Measurements from ENCODE around the gene GXYLT2.
A peak's percentile ranks its signal among the peaks of the same experiment; 100 is the strongest.

The GXYLT2 gene

GRCh38 chr3:72888546-72889309 is 882 bp downstream of the GXYLT2 start:
- DNase-seq (ENCODE audit: low spot score in 2 of 2) (no peak), ATAC-seq (ENCODE audit: low read depth) (no peak)
- Mint-ChIP-seq H3K9me3 (no peaks in the 10 kb centered on the region), H3K4me1 (peaks cover 7% of the 10 kb centered on the region), H3K27me3 (peaks cover 36% of the 10 kb centered on the region), H3K4me3 (peak overlapping the region; percentile 50), H3K36me3 (no peaks in the 10 kb centered on the region), H3K27ac (no peak overlapping the region)

GRCh38 chr3:72889310-72890165 is 1.7 kb downstream of the GXYLT2 start:
- H3K4me1 Mint-ChIP-seq: peaks cover 7% of the 10 kb centered on the region
- no peak for ATAC-seq (ENCODE audit: low read depth)
- no peak overlapping the region for H3K27ac Mint-ChIP-seq
- peaks cover 31% of the 10 kb centered on the region for H3K27me3 Mint-ChIP-seq
- H3K9me3 Mint-ChIP-seq: no peaks in the 10 kb centered on the region
- no peak for DNase-seq (ENCODE audit: low spot score in 2 of 2)
- no peaks in the 10 kb centered on the region for H3K36me3 Mint-ChIP-seq
- H3K4me3 Mint-ChIP-seq: no peak overlapping the region

- Mint-ChIP-seq H3K27ac (no peak overlapping the region), H3K27me3 (peaks cover 30% of the 10 kb centered on the region), H3K9me3 (no peaks in the 10 kb centered on the region), H3K4me1 (peaks cover 7% of the 10 kb centered on the region), H3K36me3 (no peaks in the 10 kb centered on the region), H3K4me3 (no peak overlapping the region)
- DNase-seq (ENCODE audit: low spot score in 2 of 2) (no peak), ATAC-seq (ENCODE audit: low read depth) (no peak)
Measured at GRCh38 chr3:72890166-72890925, 2.5 kb downstream of the GXYLT2 start.

- peaks cover 22% of the 10 kb centered on the region for H3K27me3 Mint-ChIP-seq
- H3K4me3 Mint-ChIP-seq: no peak overlapping the region
- H3K27ac Mint-ChIP-seq: no peak overlapping the region
- H3K9me3 Mint-ChIP-seq: no peaks in the 10 kb centered on the region
- no peaks in the 10 kb centered on the region for H3K36me3 Mint-ChIP-seq
- no peak for DNase-seq (ENCODE audit: low spot score in 2 of 2)
- H3K4me1 Mint-ChIP-seq: peaks cover 7% of the 10 kb centered on the region
- ATAC-seq (ENCODE audit: low read depth): no peak
Measured at GRCh38 chr3:72891053-72891855, 3.4 kb downstream of the GXYLT2 start.

- H3K36me3 Mint-ChIP-seq: no peaks in the 10 kb centered on the region
- DNase-seq (ENCODE audit: low spot score in 2 of 2): no peak
- no peak overlapping the region for H3K4me3 Mint-ChIP-seq
- H3K27me3 Mint-ChIP-seq: peaks cover 19% of the 10 kb centered on the region
- no peak for ATAC-seq (ENCODE audit: low read depth)
- no peak overlapping the region for H3K27ac Mint-ChIP-seq
- H3K9me3 Mint-ChIP-seq: no peaks in the 10 kb centered on the region
- peaks cover 6% of the 10 kb centered on the region for H3K4me1 Mint-ChIP-seq
Measured at GRCh38 chr3:72892081-72892775, 4.4 kb downstream of the GXYLT2 start.

- ATAC-seq (ENCODE audit: low read depth) (no peak), DNase-seq (ENCODE audit: low spot score in 2 of 2) (no peak)
- no peaks in the 10 kb centered on the region for H3K9me3 Mint-ChIP-seq
- no peaks in the 10 kb centered on the region for H3K4me1 Mint-ChIP-seq
- H3K27me3 Mint-ChIP-seq: peaks cover 13% of the 10 kb centered on the region
- H3K4me3 Mint-ChIP-seq: no peak overlapping the region
- no peak overlapping the region for H3K27ac Mint-ChIP-seq
- no peaks in the 10 kb centered on the region for H3K36me3 Mint-ChIP-seq
Measured at GRCh38 chr3:72892870-72893269, 5.0 kb downstream of the GXYLT2 start.

GRCh38 chr3:72894976-72895552 is 7.2 kb downstream of the GXYLT2 start:
- no peak for DNase-seq (ENCODE audit: low spot score in 2 of 2)
- no peaks in the 10 kb centered on the region for H3K36me3 Mint-ChIP-seq
- no peak for ATAC-seq (ENCODE audit: low read depth)
- H3K27ac Mint-ChIP-seq: no peak overlapping the region
- H3K27me3 Mint-ChIP-seq: peaks cover 10% of the 10 kb centered on the region
- H3K4me1 Mint-ChIP-seq: no peaks in the 10 kb centered on the region
- no peaks in the 10 kb centered on the region for H3K9me3 Mint-ChIP-seq
- no peak overlapping the region for H3K4me3 Mint-ChIP-seq

GRCh38 chr3:72896996-72897757 is 9.3 kb downstream of the GXYLT2 start:
- Mint-ChIP-seq H3K27ac (no peak overlapping the region), H3K4me1 (no peaks in the 10 kb centered on the region), H3K36me3 (no peaks in the 10 kb centered on the region), H3K4me3 (no peak overlapping the region), H3K27me3 (peaks cover 7% of the 10 kb centered on the region), H3K9me3 (peaks cover 1% of the 10 kb centered on the region)
- DNase-seq (ENCODE audit: low spot score in 2 of 2): no peak
- no peak for ATAC-seq (ENCODE audit: low read depth)

GRCh38 chr3:72897758-72898007 is 9.8 kb downstream of the GXYLT2 start:
- ATAC-seq (ENCODE audit: low read depth): no peak
- H3K4me1 Mint-ChIP-seq: no peaks in the 10 kb centered on the region
- H3K36me3 Mint-ChIP-seq: no peaks in the 10 kb centered on the region
- H3K27ac Mint-ChIP-seq: no peak overlapping the region
- no peak overlapping the region for H3K4me3 Mint-ChIP-seq
- H3K27me3 Mint-ChIP-seq: peaks cover 7% of the 10 kb centered on the region
- DNase-seq (ENCODE audit: low spot score in 2 of 2): no peak
- peaks cover 1% of the 10 kb centered on the region for H3K9me3 Mint-ChIP-seq

GRCh38 chr3:72899349-72899765 is 11.5 kb downstream of the GXYLT2 start:
- no peak overlapping the region for H3K4me3 Mint-ChIP-seq
- no peak overlapping the region for H3K27ac Mint-ChIP-seq
- peaks cover 1% of the 10 kb centered on the region for H3K9me3 Mint-ChIP-seq
- DNase-seq (ENCODE audit: low spot score in 2 of 2) (no peak), ATAC-seq (ENCODE audit: low read depth) (no peak)
- peaks cover 4% of the 10 kb centered on the region for H3K27me3 Mint-ChIP-seq
- H3K4me1 Mint-ChIP-seq: no peaks in the 10 kb centered on the region
- H3K36me3 Mint-ChIP-seq: no peaks in the 10 kb centered on the region

- DNase-seq (ENCODE audit: low spot score in 2 of 2): no peak
- no peak for ATAC-seq (ENCODE audit: low read depth)
- Mint-ChIP-seq H3K27ac (no peak overlapping the region), H3K4me3 (no peak overlapping the region), H3K4me1 (no peaks in the 10 kb centered on the region), H3K27me3 (peaks cover 4% of the 10 kb centered on the region), H3K36me3 (no peaks in the 10 kb centered on the region), H3K9me3 (peaks cover 1% of the 10 kb centered on the region)
Measured at GRCh38 chr3:72900048-72900447, 12.2 kb downstream of the GXYLT2 start.

GRCh38 chr3:72901840-72902239 is 14.0 kb downstream of the GXYLT2 start:
- Mint-ChIP-seq H3K27me3 (peaks cover 3% of the 10 kb centered on the region), H3K4me3 (no peak overlapping the region), H3K4me1 (no peaks in the 10 kb centered on the region), H3K9me3 (peaks cover 1% of the 10 kb centered on the region), H3K27ac (no peak overlapping the region), H3K36me3 (no peaks in the 10 kb centered on the region)
- DNase-seq (ENCODE audit: low spot score in 2 of 2): no peak
- no peak for ATAC-seq (ENCODE audit: low read depth)
